Smooth muscle cell (in vitro differentiated cells): ENCODE data around the gene TLR8. TPM values are rescaled to one million over a fixed set of nuclear protein-coding genes. Genes with fewer than 3 reads are reported as not detected.

Source experiments
- DNase-seq: peaks from one replicate; lab custom pipeline; 2025; ENCODE audit not compliant: unreplicated experiment; lab: John Stamatoyannopoulos, UW
- H2AFZ ChIP-seq: fragments of 200-600 bp; sonication (generic); 2 replicates; pipeline ENCODE4 v1.6.0; 2016; ENCODE audit warnings: antibody characterized with exemption, low read depth, mild to moderate bottlenecking
- H3F3A ChIP-seq: fragments of 200-600 bp; sonication (generic); 2 replicates; pipeline ENCODE4 v1.6.0; 2017; ENCODE audit warnings: antibody characterized with exemption, low read depth
- H3K27ac ChIP-seq: fragments of 200-600 bp; sonication (generic); 2 replicates; pipeline ENCODE4 v1.5.1; 2016; ENCODE audit warnings: low read depth, mild to moderate bottlenecking
- H3K27me3 ChIP-seq: fragments of 200-600 bp; sonication (generic); 2 replicates; pipeline ENCODE4 v1.6.1; 2016; ENCODE audit warnings: low read depth, mild to moderate bottlenecking
- H3K36me3 ChIP-seq: fragments of 200-600 bp; sonication (generic); 2 replicates; pipeline ENCODE4 v1.5.1; 2016; ENCODE audit warnings: low read depth
- H3K4me1 ChIP-seq: fragments of 200-600 bp; sonication (generic); 2 replicates; pipeline ENCODE4 v1.5.1; 2016; ENCODE audit warnings: low read depth
- H3K4me2 ChIP-seq: fragments of 200-600 bp; sonication (generic); 2 replicates; pipeline ENCODE4 v1.6.0; 2016; ENCODE audit warnings: mild to moderate bottlenecking
- H3K4me3 ChIP-seq: fragments of 200-600 bp; sonication (generic); 2 replicates; pipeline ENCODE4 v1.5.1; 2016; ENCODE audit warnings: mild to moderate bottlenecking
- H3K79me2 ChIP-seq: fragments of 200-600 bp; sonication (generic); 2 replicates; pipeline ENCODE4 v1.6.0; 2016; ENCODE audit warnings: low read depth, mild to moderate bottlenecking
- H3K9ac ChIP-seq: fragments of 200-600 bp; sonication (generic); 2 replicates; pipeline ENCODE4 v1.6.0; 2016; ENCODE audit warnings: low read depth
- H3K9me3 ChIP-seq: fragments of 200-600 bp; sonication (generic); replicated peaks from 2 replicates; pipeline ENCODE4 v1.5.1; 2016; ENCODE audit warnings: low read depth
- H4K20me1 ChIP-seq: fragments of 200-600 bp; sonication (generic); 2 replicates; pipeline ENCODE4 v1.6.0; 2016; ENCODE audit warnings: low read depth
- WGBS: methylation state at CpG from one replicate; pipeline ENCODE4 v1.1.7; 2016; ENCODE audit warnings: low lambda C conversion rate; 5-methylcytosine and 5-hydroxymethylcytosine counted together
- polyA plus RNA-seq: library from polyadenylated mRNA; unstranded; fragments of >200 nt; fragmentation: Nextera tagmentation; extraction: Ambion mirVana; gene quantifications from 2 replicates; pipeline ENCODE4 v1.2.1, GENCODE V29; 2016
- total RNA-seq: library from RNA; depleted of rRNA; stranded (reverse); fragments of >200 nt; gene quantifications from 2 replicates; pipeline ENCODE4 v1.2.3, GENCODE V29; 2014
- TF ChIP-seq, protein P1 (sequence below): fragments of 200-600 bp; sonication (generic); IDR thresholded peaks from 2 replicates; pipeline ENCODE4 v1.5.1; 2017; ENCODE audit warnings: borderline replicate concordance, mild to moderate bottlenecking, antibody characterized with exemption; ENCODE audit not compliant: insufficient read depth, poor library complexity, severe bottlenecking

The TLR8 gene
- total and polyA plus RNA-seq, 2 experiments from 2014 or later, result not detected

DNA sequence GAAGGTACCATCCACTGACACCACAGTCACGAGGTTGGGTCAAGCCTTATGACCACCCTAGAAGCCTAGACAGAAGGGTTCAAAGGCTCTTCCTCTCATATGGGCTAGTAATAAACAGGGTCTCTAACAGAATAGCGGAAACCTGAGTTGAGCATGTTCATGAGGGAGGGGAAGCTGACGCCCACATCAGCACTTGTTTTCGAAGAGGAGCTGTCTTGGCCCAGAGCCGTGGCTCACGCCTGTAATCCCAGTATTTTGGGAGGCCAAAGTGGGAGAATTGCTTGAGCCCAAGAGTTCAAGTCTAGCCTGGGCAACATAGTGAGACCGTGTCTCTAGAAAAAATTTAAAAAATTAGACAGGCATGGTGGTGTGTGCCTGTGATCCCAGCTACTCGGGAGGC is 47.0 kb downstream of the TLR8 start:
- 99% methylated on average over 8 of the region's 8 CpGs for WGBS
- H3F3A ChIP-seq, result peaks cover 34% of the 10 kb centered on the region
- no peaks in the 10 kb centered on the region for H3K9me3 ChIP-seq
- no peak for DNase-seq
- H3K36me3 ChIP-seq, result no peaks in the 10 kb centered on the region
- no peak overlapping the region for H2AFZ ChIP-seq
- no peak overlapping the region for H3K4me2 ChIP-seq
- H3K4me3 ChIP-seq, result no peak overlapping the region
- no peaks in the 10 kb centered on the region for H4K20me1 ChIP-seq
- H3K79me2 ChIP-seq, result no peaks in the 10 kb centered on the region
- no peak overlapping the region for H3K9ac ChIP-seq
- no peak overlapping the region for H3K27ac ChIP-seq
- H3K27me3 ChIP-seq, result no peaks in the 10 kb centered on the region
- peaks cover 30% of the 10 kb centered on the region for H3K4me1 ChIP-seq
- TF ChIP-seq, protein P1, sequence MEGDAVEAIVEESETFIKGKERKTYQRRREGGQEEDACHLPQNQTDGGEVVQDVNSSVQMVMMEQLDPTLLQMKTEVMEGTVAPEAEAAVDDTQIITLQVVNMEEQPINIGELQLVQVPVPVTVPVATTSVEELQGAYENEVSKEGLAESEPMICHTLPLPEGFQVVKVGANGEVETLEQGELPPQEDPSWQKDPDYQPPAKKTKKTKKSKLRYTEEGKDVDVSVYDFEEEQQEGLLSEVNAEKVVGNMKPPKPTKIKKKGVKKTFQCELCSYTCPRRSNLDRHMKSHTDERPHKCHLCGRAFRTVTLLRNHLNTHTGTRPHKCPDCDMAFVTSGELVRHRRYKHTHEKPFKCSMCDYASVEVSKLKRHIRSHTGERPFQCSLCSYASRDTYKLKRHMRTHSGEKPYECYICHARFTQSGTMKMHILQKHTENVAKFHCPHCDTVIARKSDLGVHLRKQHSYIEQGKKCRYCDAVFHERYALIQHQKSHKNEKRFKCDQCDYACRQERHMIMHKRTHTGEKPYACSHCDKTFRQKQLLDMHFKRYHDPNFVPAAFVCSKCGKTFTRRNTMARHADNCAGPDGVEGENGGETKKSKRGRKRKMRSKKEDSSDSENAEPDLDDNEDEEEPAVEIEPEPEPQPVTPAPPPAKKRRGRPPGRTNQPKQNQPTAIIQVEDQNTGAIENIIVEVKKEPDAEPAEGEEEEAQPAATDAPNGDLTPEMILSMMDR, result no peak

DNA sequence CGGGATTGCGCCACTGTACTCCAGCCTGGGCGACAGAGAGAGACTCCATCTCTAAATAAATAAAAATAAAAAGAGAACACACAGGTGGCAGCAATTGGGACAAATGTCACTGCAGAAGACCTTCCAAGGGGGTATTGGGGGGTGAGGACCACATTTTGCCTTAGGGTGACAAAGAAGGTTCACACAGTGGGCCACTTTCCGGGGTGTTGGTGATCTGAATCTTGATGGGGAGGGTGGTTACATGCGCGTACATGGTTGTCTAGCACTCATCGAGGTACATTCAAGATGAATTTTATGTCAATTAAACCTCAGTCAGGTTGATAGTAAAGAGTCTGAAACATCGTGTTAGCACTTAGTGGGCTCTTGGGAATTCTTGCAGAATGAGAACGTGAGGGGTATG is 48.0 kb downstream of the TLR8 start:
- Histone ChIP-seq H3F3A (peaks cover 28% of the 10 kb centered on the region), H3K4me3 (no peak overlapping the region), H3K79me2 (no peaks in the 10 kb centered on the region), H3K27ac (no peak overlapping the region), H3K36me3 (no peaks in the 10 kb centered on the region), H3K9me3 (no peaks in the 10 kb centered on the region), H3K4me1 (peaks cover 22% of the 10 kb centered on the region), H3K4me2 (no peak overlapping the region), H3K9ac (no peak overlapping the region), H3K27me3 (no peaks in the 10 kb centered on the region), H2AFZ (no peak overlapping the region), H4K20me1 (no peaks in the 10 kb centered on the region)
- WGBS, result 97% methylated on average over 9 of the region's 9 CpGs
- TF ChIP-seq, protein P1, result no peak
- no peak for DNase-seq

DNA sequence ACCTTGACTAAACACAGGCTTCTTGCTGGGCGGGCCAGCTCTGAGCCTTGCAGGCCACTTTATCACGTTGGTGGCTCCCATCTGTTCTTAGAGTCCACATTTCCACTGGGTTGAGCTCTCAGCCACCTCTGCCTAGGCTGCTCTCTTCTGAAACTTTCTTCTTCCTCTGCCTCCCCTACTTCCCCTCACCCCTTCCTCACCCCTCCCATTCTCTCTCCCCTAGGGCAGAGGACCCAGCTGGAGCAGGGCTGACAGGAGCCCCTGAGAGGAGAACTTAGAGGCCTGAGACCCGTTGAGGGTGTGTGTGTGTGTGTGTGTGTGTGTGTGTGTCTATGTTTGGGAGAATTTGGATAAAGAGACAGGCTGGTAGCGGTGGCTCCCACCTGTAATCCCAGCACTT is 48.6 kb downstream of the TLR8 start:
- H3F3A ChIP-seq, result peaks cover 28% of the 10 kb centered on the region
- H3K27ac ChIP-seq, result no peak overlapping the region
- no peaks in the 10 kb centered on the region for H3K27me3 ChIP-seq
- H3K9me3 ChIP-seq, result no peaks in the 10 kb centered on the region
- H2AFZ ChIP-seq, result no peak overlapping the region
- no peaks in the 10 kb centered on the region for H4K20me1 ChIP-seq
- H3K4me3 ChIP-seq, result no peak overlapping the region
- 87% methylated on average over 4 of the region's 4 CpGs for WGBS
- no peak for DNase-seq
- peaks cover 17% of the 10 kb centered on the region for H3K4me1 ChIP-seq
- no peaks in the 10 kb centered on the region for H3K36me3 ChIP-seq
- TF ChIP-seq, protein P1, result no peak
- no peak overlapping the region for H3K9ac ChIP-seq
- no peaks in the 10 kb centered on the region for H3K79me2 ChIP-seq
- H3K4me2 ChIP-seq, result no peak overlapping the region

DNA sequence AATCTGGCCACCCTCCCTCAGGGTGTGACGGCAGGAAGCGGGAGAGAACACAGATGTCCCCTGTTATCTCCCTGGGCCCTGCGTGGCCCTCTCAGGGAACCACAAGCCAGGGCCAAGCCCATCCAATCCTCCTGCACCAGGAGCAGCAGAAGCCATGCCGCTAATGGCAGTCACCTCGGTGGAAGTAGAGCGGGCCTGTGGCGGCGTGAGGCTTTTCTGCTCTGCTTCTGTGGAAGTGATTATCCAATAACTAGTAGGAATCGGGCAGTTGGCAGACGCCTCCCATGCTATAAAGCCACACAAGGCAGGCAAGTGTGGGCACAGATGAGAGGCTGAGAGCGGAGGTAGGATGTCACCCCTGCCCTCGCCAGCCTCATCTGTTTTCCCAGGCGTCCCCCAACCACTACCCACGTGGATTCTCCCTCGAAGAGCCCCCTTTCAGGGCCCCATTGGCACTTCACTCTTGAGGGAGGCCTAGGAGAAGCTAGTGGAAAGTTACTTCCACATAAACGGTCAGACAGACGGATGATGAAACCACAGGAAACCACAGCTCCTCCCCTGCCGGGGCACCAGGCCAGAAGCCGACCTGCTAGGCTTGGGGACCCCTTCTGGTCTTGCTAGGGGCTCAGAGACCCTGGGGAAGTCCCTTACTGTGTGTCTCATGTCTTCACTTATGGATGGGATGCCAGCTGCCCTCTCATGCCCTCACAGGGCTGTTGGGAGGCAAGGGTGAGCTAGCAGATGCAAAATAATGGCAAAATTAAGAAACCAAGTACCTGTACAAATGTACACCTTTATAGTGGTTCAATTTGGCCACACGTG is 49.7 kb downstream of the TLR8 start:
- TF ChIP-seq, protein P1, result no peak
- H3K4me2 ChIP-seq, result peak overlapping the region; percentile 56
- no peaks in the 10 kb centered on the region for H3K27me3 ChIP-seq
- H3K9ac ChIP-seq, result peak overlapping the region; percentile 92
- H3K27ac ChIP-seq, result peak overlapping the region; percentile 99
- H4K20me1 ChIP-seq, result no peaks in the 10 kb centered on the region
- DNase-seq, result peak; percentile 28
- H3K4me3 ChIP-seq, result no peak overlapping the region
- WGBS, result 34% methylated on average over 20 of the region's 20 CpGs
- peaks cover 20% of the 10 kb centered on the region for H3F3A ChIP-seq
- no peaks in the 10 kb centered on the region for H3K79me2 ChIP-seq
- peaks cover 12% of the 10 kb centered on the region for H3K4me1 ChIP-seq
- no peaks in the 10 kb centered on the region for H3K9me3 ChIP-seq
- no peaks in the 10 kb centered on the region for H3K36me3 ChIP-seq
- H2AFZ ChIP-seq, result peak overlapping the region; percentile 86
